Right renal cortex interstitium (tissue), 3 donors: Measurements from ENCODE around the gene CHIT1. TPM values are rescaled to one million over a fixed set of nuclear protein-coding genes. Genes with fewer than 3 reads are reported as not detected.

Experiments
- DNase-seq, 3 donors: peaks; one replicate each; pipeline ENCODE4 v3.0.0-alpha.2; 2013; ENCODE audit warnings: low read depth in 3 of 3, low spot score in 2 of 3
- polyA plus RNA-seq, 3 donors: library from polyadenylated mRNA; unstranded; fragments of 120-200 nt; gene quantifications; one replicate each; pipeline ENCODE4 v1.2.1, GENCODE V29; 2013; ENCODE audit not compliant: insufficient read length in 3 of 3

Gene CHIT1
- polyA plus RNA-seq, 3 donors = 0.11 to 0.21 (median 0.15) TPM

DNA sequence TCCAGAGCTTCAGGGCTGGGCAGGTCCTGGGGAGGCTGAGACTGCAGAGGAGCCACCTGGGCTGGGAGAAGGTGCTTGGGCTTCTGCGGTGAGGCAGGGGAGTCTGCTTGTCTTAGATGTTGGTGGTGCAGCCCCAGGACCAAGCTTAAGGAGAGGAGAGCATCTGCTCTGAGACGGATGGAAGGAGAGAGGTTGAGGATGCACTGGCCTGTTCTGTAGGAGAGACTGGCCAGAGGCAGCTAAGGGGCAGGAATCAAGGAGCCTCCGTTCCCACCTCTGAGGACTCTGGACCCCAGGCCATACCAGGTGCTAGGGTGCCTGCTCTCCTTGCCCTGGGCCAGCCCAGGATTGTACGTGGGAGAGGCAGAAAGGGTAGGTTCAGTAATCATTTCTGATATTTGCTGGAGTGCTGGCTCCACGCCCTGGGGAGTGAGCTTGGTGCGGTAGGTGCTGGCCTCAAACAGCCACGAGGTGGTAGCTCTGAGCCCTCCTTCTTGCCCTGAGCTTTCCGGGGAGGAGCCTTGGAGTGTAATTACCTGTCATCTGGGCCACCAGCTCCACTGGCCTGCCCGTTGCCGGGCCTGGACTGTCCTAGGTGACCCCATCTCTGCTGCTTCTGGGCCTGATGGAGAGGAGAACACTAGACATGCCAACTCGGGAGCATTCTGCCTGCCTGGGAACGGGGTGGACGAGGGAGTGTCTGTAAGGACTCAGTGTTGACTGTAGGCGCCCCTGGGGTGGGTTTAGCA is 63.1 kb downstream of the CHIT1 start:
- DNase-seq = no peak

Other genes starting within 250 kb of the CHIT1 start
- 10 to 100 TPM; 79.8 to 82.3 (median 82.1) TPM for gene TMEM183A, start 222.3 kb downstream of the CHIT1 start, polyA plus RNA-seq
- gene PPFIA4, start 203.2 kb downstream of the CHIT1 start, polyA plus RNA-seq = 1 to 10 TPM; 5.8 to 6.7 (median 6.6) TPM
- gene MYOG, start 143.7 kb downstream of the CHIT1 start, polyA plus RNA-seq = under 1 TPM in 2 of 3 donors, not detected in 1; 0.14 TPM
- gene ADORA1, start 101.9 kb downstream of the CHIT1 start, polyA plus RNA-seq = 1 to 10 TPM; 5.2 to 8.0 (median 6.4) TPM
- under 1 TPM; 0.08 to 0.32 (median 0.31) TPM for gene MYBPH, start 53.8 kb downstream of the CHIT1 start, polyA plus RNA-seq
- 10 to 100 TPM; 10.4 to 12.9 (median 11.9) TPM for gene CHI3L1, start 43.0 kb downstream of the CHIT1 start, polyA plus RNA-seq
- 100 to 1,000 TPM; 110 to 178 (median 141) TPM for gene BTG2, start 75.8 kb upstream of the CHIT1 start, polyA plus RNA-seq
- 10 to 100 TPM; 42.4 to 56.6 (median 51.5) TPM for gene FMOD, start 121.4 kb upstream of the CHIT1 start, polyA plus RNA-seq
- 1 to 10 TPM; 2.4 to 3.2 (median 2.9) TPM for gene PRELP, start 246.1 kb upstream of the CHIT1 start, polyA plus RNA-seq